VCaP (cell line): Measurements from ENCODE around the gene STMN3.

ENCODE experiments used
- H3K27ac ChIP-seq: fragments of 450-650 bp; 2 replicates; pipeline ENCODE4 v1.5.1; 2017
- CTCF ChIP-seq: fragments of 450-650 bp; conservative IDR thresholded peaks from 2 replicates; pipeline ENCODE4 v1.5.1; 2017; ENCODE audit warnings: mild to moderate bottlenecking, moderate library complexity

STMN3 gene

GRCh38 chr20:63628246-63628975 lies 24.8 kb downstream of the STMN3 start:
- peak overlapping the region; percentile 96 for H3K27ac ChIP-seq
- no peak for TF ChIP-seq CTCF

- no peak for TF ChIP-seq CTCF
- H3K27ac ChIP-seq = peak overlapping the region; percentile 96
Observed at GRCh38 chr20:63627751-63628245, 25.4 kb downstream of the STMN3 start.

- TF ChIP-seq CTCF = no peak
- peak overlapping the region; percentile 96 for H3K27ac ChIP-seq
Observed at GRCh38 chr20:63627129-63627750, 26.0 kb downstream of the STMN3 start.

GRCh38 chr20:63626424-63627128 lies 26.6 kb downstream of the STMN3 start, which contains the start of gene GMEB2:
TSS of gene GMEB2 (minus strand) at chr20:63627101. CDS start at chr20:63619397, 7,704 bp downstream.
- TF ChIP-seq CTCF = no peak
- H3K27ac ChIP-seq = peak within 1 kb of the TSS; percentile 96

- TF ChIP-seq CTCF = no peak
- H3K27ac ChIP-seq = peak overlapping the region; percentile 96
Observed at GRCh38 chr20:63625771-63626423, 27.3 kb downstream of the STMN3 start.

- peak overlapping the region; percentile 96; the same call in 1 of the 2 replicates for H3K27ac ChIP-seq
- no peak for TF ChIP-seq CTCF
Observed at GRCh38 chr20:63624486-63624885, 28.7 kb downstream of the STMN3 start.
